KMS-11 (cell line): Measurements from ENCODE around the gene CORO1C.

Experiments
- H2AFZ ChIP-seq: fragments of 200-600 bp; sonication (generic); 2 replicates; pipeline ENCODE4 v1.6.1; 2016; ENCODE audit warnings: antibody characterized with exemption, mixed run types, low read depth
- H3K27ac ChIP-seq: fragments of 200-600 bp; sonication (generic); 2 replicates; pipeline ENCODE4 v1.6.1; 2016; ENCODE audit warnings: mild to moderate bottlenecking, mixed run types
- H3K27me3 ChIP-seq: fragments of 200-600 bp; sonication (generic); 2 replicates; pipeline ENCODE4 v1.6.1; 2017; ENCODE audit warnings: mild to moderate bottlenecking, low read depth, mixed run types, moderate library complexity; ENCODE audit not compliant: insufficient read depth
- H3K36me3 ChIP-seq: fragments of 200-600 bp; sonication (generic); 2 replicates; pipeline ENCODE4 v1.6.1; 2017; ENCODE audit warnings: mild to moderate bottlenecking, mixed run types; ENCODE audit not compliant: insufficient read depth
- H3K4me1 ChIP-seq: fragments of 200-600 bp; sonication (generic); 2 replicates; pipeline ENCODE4 v1.6.1; 2016; ENCODE audit warnings: mild to moderate bottlenecking, low read depth, mixed run types; ENCODE audit not compliant: poor library complexity, severe bottlenecking
- H3K4me2 ChIP-seq: fragments of 200-600 bp; sonication (generic); 2 replicates; pipeline ENCODE4 v1.7.0; 2016; ENCODE audit warnings: mild to moderate bottlenecking, mixed run types
- H3K4me3 ChIP-seq: fragments of 200-600 bp; sonication (generic); IDR thresholded peaks from 2 replicates; pipeline ENCODE4 v1.6.1; 2017; ENCODE audit warnings: low read depth, low read length, mixed read lengths; ENCODE audit not compliant: insufficient read depth
- H3K79me2 ChIP-seq: fragments of 200-600 bp; sonication (generic); 2 replicates; pipeline ENCODE4 v1.6.1; 2016; ENCODE audit warnings: low read depth, mixed run types; ENCODE audit not compliant: insufficient read depth
- H3K9ac ChIP-seq: fragments of 200-600 bp; sonication (generic); 2 replicates; pipeline ENCODE4 v1.6.1; 2016; ENCODE audit warnings: mild to moderate bottlenecking, mixed run types
- H4K20me1 ChIP-seq: fragments of 200-600 bp; sonication (generic); 2 replicates; pipeline ENCODE4 v1.6.1; 2016; ENCODE audit warnings: mild to moderate bottlenecking, mixed run types; ENCODE audit not compliant: insufficient read depth
- CTCF ChIP-seq: fragments of 200-600 bp; sonication (generic); conservative IDR thresholded peaks from 2 replicates; pipeline ENCODE4 v1.6.1; 2017; ENCODE audit warnings: low read depth, mild to moderate bottlenecking, antibody characterized with exemption, low read length, moderate library complexity, mixed read lengths

The CORO1C gene

GRCh38 chr12:108683906-108684556, 47.3 kb downstream of the CORO1C start:
- Histone ChIP-seq H3K27ac (no peak overlapping the region; the same call in 1 of the 2 replicates), H3K79me2 (peaks cover 83% of the 10 kb centered on the region), H3K27me3 (no peaks in the 10 kb centered on the region), H3K4me2 (no peak overlapping the region), H3K36me3 (no peaks in the 10 kb centered on the region), H3K4me1 (peaks cover 92% of the 10 kb centered on the region), H3K4me3 (no peak overlapping the region), H4K20me1 (no peaks in the 10 kb centered on the region), H2AFZ (no peak overlapping the region), H3K9ac (no peak overlapping the region)
- no peak for TF ChIP-seq CTCF

GRCh38 chr12:108681317-108681716, 50.0 kb downstream of the CORO1C start:
- Histone ChIP-seq H3K4me2 (0 out of 2 replicates have a peak overlapping the region, but pooled peaks have one; percentile 29), H4K20me1 (no peaks in the 10 kb centered on the region), H3K4me1 (peaks cover 97% of the 10 kb centered on the region), H3K9ac (no peak overlapping the region), H3K27me3 (no peaks in the 10 kb centered on the region), H3K4me3 (no peak overlapping the region), H2AFZ (no peak overlapping the region), H3K36me3 (no peaks in the 10 kb centered on the region; the same call in 1 of the 2 replicates), H3K79me2 (peaks cover 80% of the 10 kb centered on the region; the same call in 1 of the 2 replicates), H3K27ac (no peak overlapping the region; the same call in 1 of the 2 replicates)
- no peak for TF ChIP-seq CTCF

- peak overlapping the region; percentile 17; the same call in 1 of the 2 replicates for H3K9ac ChIP-seq
- H3K4me1 ChIP-seq, result peaks cover 83% of the 10 kb centered on the region
- peak overlapping the region; percentile 64 for H3K27ac ChIP-seq
- no peaks in the 10 kb centered on the region; the same call in 1 of the 2 replicates for H3K36me3 ChIP-seq
- no peaks in the 10 kb centered on the region for H3K27me3 ChIP-seq
- peaks cover 68% of the 10 kb centered on the region; the same call in 1 of the 2 replicates for H3K79me2 ChIP-seq
- no peak for TF ChIP-seq CTCF
- no peak overlapping the region for H3K4me3 ChIP-seq
- H3K4me2 ChIP-seq, result peak overlapping the region; percentile 61
- no peaks in the 10 kb centered on the region for H4K20me1 ChIP-seq
- no peak overlapping the region for H2AFZ ChIP-seq
Observed at GRCh38 chr12:108679106-108679681, 52.1 kb downstream of the CORO1C start.

GRCh38 chr12:108678104-108678730, 53.1 kb downstream of the CORO1C start:
- Histone ChIP-seq H3K4me3 (no peak overlapping the region), H3K27me3 (no peaks in the 10 kb centered on the region), H3K4me1 (peaks cover 73% of the 10 kb centered on the region), H3K36me3 (no peaks in the 10 kb centered on the region; the same call in 1 of the 2 replicates), H4K20me1 (no peaks in the 10 kb centered on the region), H3K27ac (peak overlapping the region; percentile 64; the same call in 1 of the 2 replicates), H3K9ac (no peak overlapping the region), H3K4me2 (peak overlapping the region; percentile 26), H3K79me2 (peaks cover 58% of the 10 kb centered on the region; the same call in 1 of the 2 replicates), H2AFZ (no peak overlapping the region)
- TF ChIP-seq CTCF, result no peak
